NCI-H748 (cell line): ENCODE measurements around the gene ANKZF1.

ENCODE experiments used
- DNase-seq: peaks from one replicate; lab custom pipeline; 2025; ENCODE audit not compliant: unreplicated experiment; lab: John Stamatoyannopoulos, UW

ANKZF1 gene

GRCh38 chr2:219280651-219281050, 51.0 kb downstream of the ANKZF1 start:
- DNase-seq, result no peak

- DNase-seq, result no peak
Observed at GRCh38 chr2:219281588-219281987, 52.0 kb downstream of the ANKZF1 start.

GRCh38 chr2:219282375-219282774, 52.8 kb downstream of the ANKZF1 start:
- no peak for DNase-seq

- no peak for DNase-seq
Observed at GRCh38 chr2:219282943-219283581, 53.5 kb downstream of the ANKZF1 start.

GRCh38 chr2:219284501-219285372, 55.1 kb downstream of the ANKZF1 start:
- DNase-seq, result no peak

GRCh38 chr2:219285373-219285735, 55.7 kb downstream of the ANKZF1 start:
- no peak for DNase-seq

GRCh38 chr2:219285894-219286425, 56.4 kb downstream of the ANKZF1 start:
- no peak for DNase-seq
